Measurements from ENCODE around the gene CENPQ.

- TF ChIP-seq CTCF (IDR thresholded peaks at IDR 0.05) = no peak
- TF ChIP-seq POLR2AphosphoS5 (IDR thresholded peaks at IDR 0.05; ENCODE audit: low read depth, low read length) = no peak
- TF ChIP-seq REST (IDR thresholded peaks at IDR 0.05; ENCODE audit: insufficient read depth in 1 of 2, low read depth in 2 of 2, low read length in 1 of 2) = no peak
- TF ChIP-seq SIN3A (IDR thresholded peaks at IDR 0.05; ENCODE audit: borderline replicate concordance, insufficient read depth, low read depth, low read length) = no peak
- no peak for TF ChIP-seq TCF7L2 (IDR thresholded peaks at IDR 0.05; ENCODE audit: low read depth, low read length)
Observed at GRCh38 chr6:49522710-49523593, 59.8 kb downstream of the CENPQ start.

All from Panc1 (cell line).